Activated naive CD8-positive, alpha-beta T cell treated with anti-CD3 and anti-CD28 coated beads for 36 hours (primary cell): ENCODE data around the gene SMG6. TPM values are rescaled to one million over a fixed set of nuclear protein-coding genes. Genes with fewer than 3 reads are reported as not detected.

Experiments used
- DNase-seq: peaks from one replicate; pipeline ENCODE4 v3.0.0; 2021
- H3K27ac Mint-ChIP-seq: one replicate; pipeline ENCODE4 v1.8.0; 2022; ENCODE audit warnings: mild to moderate bottlenecking, moderate library complexity, mixed read lengths
- H3K27me3 Mint-ChIP-seq: one replicate; pipeline ENCODE4 v1.8.0; 2022; ENCODE audit warnings: mild to moderate bottlenecking, mixed read lengths
- H3K36me3 Mint-ChIP-seq: one replicate; pipeline ENCODE4 v1.8.0; 2021; ENCODE audit warnings: mild to moderate bottlenecking, mixed read lengths
- H3K4me1 Mint-ChIP-seq: one replicate; pipeline ENCODE4 v1.8.0; 2021; ENCODE audit warnings: mixed read lengths
- H3K4me3 Mint-ChIP-seq: one replicate; pipeline ENCODE4 v1.8.0; 2022; ENCODE audit warnings: mild to moderate bottlenecking, moderate library complexity, mixed read lengths
- H3K9me3 Mint-ChIP-seq: one replicate; pipeline ENCODE4 v1.8.0; 2022; ENCODE audit warnings: mixed read lengths
- total RNA-seq, 2 experiments: library from RNA; stranded (reverse); gene quantifications; one replicate each; pipeline ENCODE4 v1.2.3, GENCODE V29; 2021

The SMG6 gene
- total RNA-seq, 2 experiments from 2014 or later, result 48.7 to 51.8 TPM

DNA sequence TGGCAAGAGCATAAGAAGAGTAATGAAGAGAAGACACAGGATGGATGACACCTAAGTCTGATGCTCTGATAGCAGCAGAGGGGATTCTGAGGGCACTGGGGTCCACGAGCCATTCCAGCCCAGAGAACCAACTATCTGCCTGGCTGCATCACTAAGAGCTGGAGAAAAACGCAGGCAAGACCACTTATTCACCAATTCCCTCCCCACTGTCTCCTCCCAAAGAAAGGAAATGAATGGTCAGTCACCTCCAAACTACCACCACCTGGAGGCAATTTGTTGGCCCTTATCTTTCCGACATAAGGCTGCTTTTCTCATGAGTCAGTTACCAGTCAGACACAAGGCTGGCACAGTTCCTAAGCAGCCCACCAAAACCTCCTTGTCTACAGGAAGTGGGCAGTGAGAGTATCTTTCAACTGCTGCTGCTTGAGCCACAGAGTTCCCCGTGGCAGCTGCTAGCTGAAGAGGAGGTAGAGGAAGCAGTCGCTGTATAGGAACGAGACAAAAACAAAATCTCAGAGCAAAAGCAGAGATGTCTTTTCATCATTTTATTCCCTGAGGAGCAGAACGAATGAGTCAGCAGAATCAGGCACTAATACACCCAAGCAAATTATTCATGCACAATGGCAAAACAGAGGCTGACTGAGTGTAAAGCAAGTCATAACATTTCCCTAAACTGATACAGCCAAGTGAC is 111.1 kb downstream of the SMG6 start:
- peak overlapping the region; percentile 83 for H3K27ac Mint-ChIP-seq
- H3K9me3 Mint-ChIP-seq, result no peaks in the 10 kb centered on the region
- peaks cover 42% of the 10 kb centered on the region for H3K36me3 Mint-ChIP-seq
- H3K4me1 Mint-ChIP-seq, result peaks cover 58% of the 10 kb centered on the region
- peak overlapping the region; percentile 16 for H3K4me3 Mint-ChIP-seq
- DNase-seq, result peak; percentile 62
- no peaks in the 10 kb centered on the region for H3K27me3 Mint-ChIP-seq

DNA sequence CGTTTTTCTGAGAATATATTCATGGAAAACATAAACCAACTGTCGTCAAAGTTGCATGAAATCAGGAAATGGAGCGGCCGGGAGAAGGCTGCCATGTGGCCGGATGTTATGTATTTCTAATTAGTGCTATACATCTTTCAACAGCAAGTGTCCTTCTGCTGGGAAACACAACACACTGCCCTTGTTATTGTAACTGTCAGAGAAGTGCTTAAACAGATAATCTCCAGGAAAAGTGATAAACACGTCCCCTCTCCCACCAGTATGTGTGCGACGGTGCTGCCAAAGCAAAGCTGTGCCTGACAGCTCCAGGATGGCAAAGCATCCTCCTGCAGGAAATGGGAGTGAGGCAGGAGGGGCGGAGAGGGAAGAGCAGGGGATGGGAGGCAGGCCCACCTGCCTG is 111.8 kb downstream of the SMG6 start:
- Mint-ChIP-seq H3K36me3 (peaks cover 42% of the 10 kb centered on the region), H3K27me3 (no peaks in the 10 kb centered on the region), H3K27ac (no peak overlapping the region), H3K4me3 (no peak overlapping the region), H3K9me3 (no peaks in the 10 kb centered on the region), H3K4me1 (peaks cover 55% of the 10 kb centered on the region)
- DNase-seq, result no peak

DNA sequence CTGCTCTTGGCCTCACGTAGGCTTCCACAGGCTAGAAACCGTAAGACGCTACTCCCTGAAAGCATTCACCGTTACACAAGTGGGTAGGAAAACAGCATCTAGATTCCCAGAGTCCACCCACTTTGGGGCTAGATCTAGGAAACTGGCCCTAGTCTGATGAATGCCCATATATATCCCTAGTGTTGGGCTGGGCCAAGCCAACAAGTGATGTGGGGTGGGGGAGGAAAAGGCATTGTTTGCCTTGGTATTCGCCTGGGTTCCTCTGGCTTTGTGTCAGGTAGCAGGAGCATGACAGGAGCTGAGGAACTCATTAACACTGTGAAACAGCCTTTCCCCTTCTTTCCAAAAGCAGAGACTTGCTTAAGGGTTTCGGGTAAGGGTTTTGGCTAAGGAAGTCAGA is 112.4 kb downstream of the SMG6 start:
- Mint-ChIP-seq H3K36me3 (peaks cover 45% of the 10 kb centered on the region), H3K27ac (no peak overlapping the region), H3K9me3 (no peaks in the 10 kb centered on the region), H3K4me1 (peaks cover 50% of the 10 kb centered on the region), H3K4me3 (no peak overlapping the region), H3K27me3 (no peaks in the 10 kb centered on the region)
- DNase-seq, result no peak

DNA sequence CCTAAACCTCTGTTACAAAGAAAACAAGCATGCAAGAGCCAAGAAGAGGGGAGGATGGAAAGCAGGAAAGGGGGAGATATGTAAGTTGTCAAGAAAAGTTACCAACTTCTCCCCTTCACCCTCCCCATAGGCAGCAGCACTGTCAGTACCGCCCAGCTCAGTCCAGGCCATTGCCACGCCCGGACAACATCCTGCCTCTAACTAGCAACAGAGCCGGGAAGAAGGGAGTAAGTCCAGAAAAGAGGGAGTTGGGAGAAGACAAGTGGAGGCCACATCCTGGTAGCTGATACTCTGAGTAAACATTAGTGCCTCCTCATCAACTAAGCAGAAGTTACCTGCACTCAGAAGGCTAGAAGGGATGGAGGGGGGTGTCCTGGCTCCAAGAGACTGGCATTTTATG is 113.6 kb downstream of the SMG6 start:
- Mint-ChIP-seq H3K36me3 (peaks cover 44% of the 10 kb centered on the region), H3K27me3 (no peaks in the 10 kb centered on the region), H3K9me3 (no peaks in the 10 kb centered on the region), H3K27ac (no peak overlapping the region), H3K4me3 (no peak overlapping the region), H3K4me1 (peaks cover 40% of the 10 kb centered on the region)
- DNase-seq, result no peak

DNA sequence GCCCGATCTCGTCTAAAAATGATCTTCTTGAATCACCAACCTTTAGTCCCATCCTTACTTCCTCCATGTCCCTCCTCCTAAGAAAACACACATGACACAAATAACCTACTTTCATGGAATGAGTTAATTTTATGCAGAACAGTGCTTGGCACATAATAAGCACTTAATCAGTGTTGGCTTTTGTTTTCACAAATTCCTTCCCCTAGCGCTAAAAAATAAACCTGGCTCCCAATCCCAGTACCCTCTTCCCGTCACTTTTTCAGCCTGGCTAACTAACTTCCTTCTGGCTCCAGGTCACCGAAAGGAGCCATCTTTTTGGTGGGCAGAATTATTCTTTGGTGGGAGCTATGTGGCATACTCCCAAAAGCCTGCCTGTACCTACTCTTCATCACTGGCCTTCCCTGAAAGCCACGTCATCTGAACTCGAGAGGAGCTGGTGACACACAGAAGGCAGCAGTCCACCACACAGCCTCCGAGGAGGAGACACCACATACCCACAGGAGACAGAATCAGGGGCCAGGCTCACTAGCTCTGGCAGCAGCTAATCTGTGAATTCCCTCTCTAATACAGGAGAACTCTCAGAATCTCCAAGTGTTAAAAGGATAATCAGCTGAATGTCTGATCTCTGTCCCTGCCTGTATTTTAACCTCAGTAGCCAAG is 114.5 kb downstream of the SMG6 start:
- Mint-ChIP-seq H3K4me3 (no peak overlapping the region), H3K4me1 (peaks cover 36% of the 10 kb centered on the region), H3K27ac (no peak overlapping the region), H3K9me3 (no peaks in the 10 kb centered on the region), H3K27me3 (no peaks in the 10 kb centered on the region), H3K36me3 (peaks cover 37% of the 10 kb centered on the region)
- no peak for DNase-seq

DNA sequence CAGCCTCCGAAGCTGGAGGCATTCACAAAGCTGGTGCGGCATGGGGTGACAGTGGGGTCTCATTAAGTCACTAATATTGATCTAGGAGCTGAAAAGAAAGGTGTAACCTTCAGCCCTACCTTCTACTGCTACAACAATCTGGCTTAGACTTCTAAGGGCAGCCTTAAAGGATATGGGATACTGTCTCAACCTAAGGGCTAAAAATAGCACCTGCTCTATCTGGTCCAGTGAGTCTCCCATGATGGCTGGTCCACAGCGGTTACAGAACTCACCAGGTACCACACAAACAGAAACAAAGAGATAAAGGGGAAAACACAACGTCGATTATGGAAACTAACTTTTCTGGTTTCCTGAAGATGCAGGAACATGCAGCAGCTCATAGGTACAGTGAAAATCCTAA is 115.8 kb downstream of the SMG6 start:
- no peak overlapping the region for H3K27ac Mint-ChIP-seq
- H3K36me3 Mint-ChIP-seq, result peaks cover 37% of the 10 kb centered on the region
- no peaks in the 10 kb centered on the region for H3K27me3 Mint-ChIP-seq
- DNase-seq, result no peak
- no peak overlapping the region for H3K4me3 Mint-ChIP-seq
- no peaks in the 10 kb centered on the region for H3K9me3 Mint-ChIP-seq
- peaks cover 23% of the 10 kb centered on the region for H3K4me1 Mint-ChIP-seq

DNA sequence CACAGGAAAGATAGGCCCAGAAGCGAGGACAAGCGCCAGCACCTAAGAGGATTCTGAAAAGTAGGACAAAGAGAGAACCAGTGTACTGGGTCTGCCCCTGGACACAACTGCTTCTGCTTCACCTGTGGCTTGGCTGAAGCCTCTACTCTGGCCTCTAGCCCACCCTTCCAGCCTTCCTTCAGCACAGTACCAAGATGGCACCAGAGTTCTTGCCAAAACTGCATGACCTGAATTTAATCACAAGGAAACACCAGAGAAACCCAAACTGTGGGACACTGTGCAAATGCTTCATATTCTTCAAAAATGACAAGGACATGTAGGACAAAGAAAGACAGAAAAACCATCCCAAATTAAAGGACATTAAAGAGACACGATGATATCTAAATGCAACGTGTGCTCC is 116.6 kb downstream of the SMG6 start:
- Mint-ChIP-seq H3K27me3 (no peaks in the 10 kb centered on the region), H3K36me3 (peaks cover 30% of the 10 kb centered on the region), H3K9me3 (no peaks in the 10 kb centered on the region), H3K4me3 (no peak overlapping the region), H3K4me1 (peaks cover 15% of the 10 kb centered on the region), H3K27ac (no peak overlapping the region)
- DNase-seq, result no peak

DNA sequence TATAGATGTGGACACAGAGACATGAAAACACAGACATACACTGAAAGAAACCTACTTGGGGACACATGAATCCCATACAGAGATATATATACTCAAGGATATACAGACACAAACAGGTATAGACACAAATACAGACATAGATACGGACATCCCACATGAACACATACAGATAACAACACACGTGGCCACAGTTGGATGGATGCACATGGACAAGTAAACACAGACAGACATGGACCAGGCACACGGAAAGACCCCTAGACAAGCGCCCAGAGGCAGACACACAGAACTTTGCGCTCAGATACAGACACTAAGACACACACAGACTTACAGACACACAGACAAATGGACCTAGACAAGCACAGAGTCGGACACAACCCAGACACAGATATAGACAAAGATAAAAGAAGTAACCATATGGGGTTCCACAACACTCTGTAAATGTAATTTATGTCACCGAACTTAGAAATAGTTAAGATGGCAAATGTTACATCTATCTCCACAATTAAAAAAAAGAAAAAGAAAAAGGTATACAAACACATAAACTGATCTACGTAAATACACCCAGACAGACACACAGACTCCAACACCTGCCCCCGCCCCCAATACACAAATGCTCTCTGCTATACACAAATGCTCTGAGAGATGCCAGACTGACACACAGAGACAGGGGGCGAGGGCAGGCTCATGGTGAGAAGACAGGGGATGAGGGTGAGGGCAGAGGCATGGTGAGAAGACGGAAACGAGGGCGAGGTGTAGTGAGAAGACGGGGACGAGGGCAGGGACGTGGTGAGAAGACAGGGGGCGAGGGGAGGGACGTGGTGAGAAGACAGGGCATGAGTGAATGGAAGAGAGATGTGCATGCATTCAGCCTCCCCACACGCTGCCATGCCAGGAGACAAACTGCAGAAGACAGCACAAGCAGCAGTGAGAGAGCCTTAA is 118.3 kb downstream of the SMG6 start:
- no peak for DNase-seq
- peaks cover 8% of the 10 kb centered on the region for H3K4me1 Mint-ChIP-seq
- H3K27me3 Mint-ChIP-seq, result no peaks in the 10 kb centered on the region
- H3K27ac Mint-ChIP-seq, result no peak overlapping the region
- no peaks in the 10 kb centered on the region for H3K9me3 Mint-ChIP-seq
- H3K36me3 Mint-ChIP-seq, result peaks cover 30% of the 10 kb centered on the region
- H3K4me3 Mint-ChIP-seq, result no peak overlapping the region

DNA sequence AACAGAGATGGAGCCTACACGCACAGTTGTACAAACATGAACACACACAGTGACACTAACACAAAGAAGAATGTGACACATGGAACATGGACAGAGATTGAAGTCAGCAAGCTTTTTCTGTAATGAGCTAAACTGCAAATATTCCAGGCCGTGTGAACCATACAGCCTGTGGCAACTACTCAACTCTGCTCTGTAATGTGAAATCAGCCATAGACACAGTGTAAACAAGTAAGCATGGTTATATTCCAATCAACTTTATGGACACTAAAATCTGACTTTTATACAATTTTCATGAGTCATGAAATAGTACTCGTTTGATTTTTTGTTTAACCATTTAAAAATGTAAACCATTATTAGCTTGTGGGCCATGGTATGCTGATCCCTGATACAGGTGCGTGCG is 120.2 kb downstream of the SMG6 start:
- H3K9me3 Mint-ChIP-seq, result no peaks in the 10 kb centered on the region
- no peak overlapping the region for H3K4me3 Mint-ChIP-seq
- no peaks in the 10 kb centered on the region for H3K27me3 Mint-ChIP-seq
- H3K4me1 Mint-ChIP-seq, result peaks cover 8% of the 10 kb centered on the region
- no peak overlapping the region for H3K27ac Mint-ChIP-seq
- H3K36me3 Mint-ChIP-seq, result peaks cover 31% of the 10 kb centered on the region
- no peak for DNase-seq

DNA sequence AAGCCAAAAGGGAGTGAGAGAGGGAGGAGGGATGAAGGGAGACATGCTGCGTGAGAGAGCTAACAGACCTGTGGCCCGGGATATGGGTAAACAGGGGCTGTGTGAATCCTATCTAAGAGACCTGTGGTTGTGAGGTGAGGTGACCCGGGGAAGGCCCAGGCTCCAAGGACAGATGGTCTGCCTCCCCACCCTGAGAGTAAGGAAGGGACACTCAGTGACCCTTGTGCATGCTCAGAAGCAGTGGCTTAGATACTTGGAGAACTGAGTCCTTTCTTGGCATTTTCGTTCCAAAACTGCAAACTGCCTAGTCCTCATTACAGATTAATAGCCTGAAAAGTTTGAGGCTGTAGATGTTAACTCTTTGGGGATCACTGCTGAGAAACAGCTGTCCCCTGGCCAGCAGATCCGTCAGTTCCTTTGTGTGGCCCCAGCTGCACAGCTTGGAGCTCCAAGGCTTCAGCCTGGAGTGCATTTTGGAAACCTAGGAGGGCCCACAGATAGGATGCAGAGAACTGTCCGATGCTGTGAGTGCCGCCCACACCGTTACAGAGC is 121.6 kb downstream of the SMG6 start:
- H3K27ac Mint-ChIP-seq, result no peak overlapping the region
- peaks cover 31% of the 10 kb centered on the region for H3K36me3 Mint-ChIP-seq
- H3K27me3 Mint-ChIP-seq, result no peaks in the 10 kb centered on the region
- H3K4me1 Mint-ChIP-seq, result peaks cover 11% of the 10 kb centered on the region
- H3K4me3 Mint-ChIP-seq, result no peak overlapping the region
- H3K9me3 Mint-ChIP-seq, result no peaks in the 10 kb centered on the region
- no peak for DNase-seq

DNA sequence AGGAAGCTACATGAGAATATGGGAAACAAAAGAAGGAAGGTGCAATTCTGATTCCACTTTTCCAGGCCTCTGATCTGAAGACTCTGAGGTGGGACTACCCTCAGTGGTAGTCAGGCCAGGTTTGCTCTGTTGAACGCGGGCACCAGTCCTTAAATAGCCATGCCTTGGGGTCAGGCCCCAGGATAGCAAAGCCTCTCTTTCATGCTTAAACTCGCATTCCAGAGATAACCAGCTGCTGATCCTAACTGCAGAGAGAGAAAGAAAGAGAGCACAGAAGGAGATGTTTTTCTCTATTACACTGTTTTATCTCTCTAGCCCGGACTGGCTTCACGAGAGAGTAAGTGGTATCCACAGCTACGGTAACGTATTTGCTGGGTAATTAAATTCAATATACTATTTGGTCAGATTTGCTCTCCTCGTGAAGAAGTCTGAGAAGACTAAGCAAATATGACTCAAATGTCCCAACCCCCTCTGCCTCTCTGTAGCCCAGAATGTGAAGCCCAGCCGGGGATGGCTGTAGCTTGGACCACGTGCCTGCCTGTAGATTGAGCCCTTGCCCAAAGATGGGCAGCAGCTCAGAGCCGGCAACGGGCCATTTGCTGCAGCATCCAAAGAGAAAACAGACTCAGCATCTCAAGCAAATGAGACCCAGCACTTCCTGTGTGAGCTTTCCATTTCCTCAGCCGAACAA is 122.2 kb downstream of the SMG6 start:
- Mint-ChIP-seq H3K27ac (no peak overlapping the region), H3K36me3 (peaks cover 31% of the 10 kb centered on the region), H3K4me3 (no peak overlapping the region), H3K4me1 (peaks cover 11% of the 10 kb centered on the region), H3K9me3 (no peaks in the 10 kb centered on the region), H3K27me3 (no peaks in the 10 kb centered on the region)
- DNase-seq, result no peak

DNA sequence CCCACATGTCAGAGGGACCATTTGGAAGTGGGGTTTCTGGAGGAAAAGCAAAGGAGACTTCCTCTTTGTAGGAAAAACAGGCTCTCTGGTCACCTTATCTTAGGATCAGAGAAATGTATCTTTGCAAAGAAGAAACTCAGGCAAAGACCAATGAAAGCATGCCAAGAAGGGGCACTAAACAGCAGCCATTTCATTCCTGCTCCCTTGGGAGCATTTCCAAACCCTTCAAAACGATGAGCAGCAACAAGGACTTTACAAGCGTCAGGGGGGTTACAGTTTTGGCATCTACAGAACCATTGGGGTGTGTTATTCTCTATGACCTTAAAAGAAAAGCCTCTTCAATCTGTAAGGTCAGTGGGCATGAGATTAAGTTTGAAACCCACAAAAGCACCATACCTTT is 122.8 kb downstream of the SMG6 start:
- DNase-seq, result no peak
- Mint-ChIP-seq H3K27me3 (no peaks in the 10 kb centered on the region), H3K9me3 (no peaks in the 10 kb centered on the region), H3K27ac (no peak overlapping the region), H3K36me3 (peaks cover 29% of the 10 kb centered on the region), H3K4me1 (peaks cover 11% of the 10 kb centered on the region), H3K4me3 (no peak overlapping the region)

DNA sequence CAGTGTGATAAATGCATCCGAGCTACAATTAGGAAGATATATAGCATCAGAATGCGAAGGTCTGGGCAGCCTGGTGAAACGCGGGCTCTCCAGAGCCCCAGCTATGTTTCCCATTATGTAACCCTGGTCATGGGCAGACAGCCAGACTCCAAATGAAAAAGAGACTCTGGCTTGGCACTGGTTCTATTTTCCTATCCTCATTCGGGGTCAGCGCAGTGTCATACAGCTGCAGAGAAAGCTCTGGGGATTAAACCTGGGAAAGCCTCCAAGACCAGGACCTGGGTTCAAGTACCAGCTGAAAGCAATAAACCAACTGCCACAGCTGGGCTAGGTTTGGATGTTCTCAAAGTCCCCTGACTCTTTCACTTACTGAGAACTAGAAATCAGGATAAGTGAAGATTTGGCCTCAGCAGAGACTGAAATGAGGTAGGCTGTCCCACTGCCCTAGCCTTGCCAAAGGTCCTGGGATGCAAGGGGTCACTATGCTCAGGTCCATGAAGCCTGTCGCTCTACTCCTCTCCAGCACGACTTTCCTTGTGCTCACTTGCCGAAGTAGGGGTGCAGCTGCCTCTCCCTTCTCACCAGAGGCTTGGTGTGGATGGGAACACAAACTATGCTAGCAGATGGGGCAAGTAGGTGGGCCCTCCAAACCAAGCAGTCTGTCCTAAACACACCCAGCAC is 123.8 kb downstream of the SMG6 start:
- no peak for DNase-seq
- Mint-ChIP-seq H3K36me3 (peaks cover 24% of the 10 kb centered on the region), H3K9me3 (no peaks in the 10 kb centered on the region), H3K4me3 (no peak overlapping the region), H3K4me1 (peaks cover 11% of the 10 kb centered on the region), H3K27ac (no peak overlapping the region), H3K27me3 (no peaks in the 10 kb centered on the region)

DNA sequence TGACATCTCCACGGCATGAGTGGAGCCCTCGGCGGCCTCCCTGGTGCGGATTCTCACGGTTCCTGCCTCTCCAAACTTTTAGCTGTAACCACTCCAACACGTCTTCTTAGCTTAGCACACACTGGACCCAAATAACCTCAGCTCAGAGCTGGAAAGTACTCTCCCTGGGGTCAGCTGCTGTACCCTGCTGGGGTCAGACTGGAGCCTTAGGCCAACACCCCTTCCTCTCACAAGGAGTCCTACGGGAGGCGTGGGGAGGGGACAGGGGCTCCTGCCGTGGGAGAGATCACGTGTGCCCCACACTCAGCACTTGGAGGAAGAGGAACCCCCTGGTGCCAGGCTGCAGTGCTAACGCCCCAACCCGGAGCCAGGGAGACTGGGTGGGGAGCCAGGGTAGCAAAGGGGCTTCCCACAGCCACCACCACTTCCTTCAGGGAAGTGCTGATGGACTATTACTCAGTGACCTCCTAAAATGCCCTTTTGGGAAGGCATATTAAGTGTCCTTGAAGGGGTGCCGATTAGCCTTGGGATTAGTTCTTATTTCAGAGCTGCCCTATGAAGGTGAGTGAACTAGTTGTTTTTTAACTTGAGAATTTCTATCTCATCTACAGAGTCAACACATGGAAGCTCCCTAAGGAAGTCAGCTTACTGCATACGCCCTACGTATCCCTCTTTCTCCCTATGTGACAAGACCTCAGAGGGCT is 124.6 kb downstream of the SMG6 start:
- no peak overlapping the region for H3K27ac Mint-ChIP-seq
- peaks cover 29% of the 10 kb centered on the region for H3K36me3 Mint-ChIP-seq
- no peaks in the 10 kb centered on the region for H3K9me3 Mint-ChIP-seq
- no peak overlapping the region for H3K4me3 Mint-ChIP-seq
- no peak for DNase-seq
- no peaks in the 10 kb centered on the region for H3K27me3 Mint-ChIP-seq
- H3K4me1 Mint-ChIP-seq, result peaks cover 11% of the 10 kb centered on the region
